NT2/D1 (cell line): Measurements from ENCODE around the gene TGM1.

Source experiments
- SUZ12 ChIP-seq: IDR thresholded peaks from 2 replicates; pipeline ENCODE4 v1.6.1; 2011; ENCODE audit not compliant: insufficient read length, insufficient read depth; ENCODE audit errors: extremely low read depth
- YY1 ChIP-seq: IDR thresholded peaks from 2 replicates; pipeline ENCODE4 v1.6.1; 2011; ENCODE audit not compliant: insufficient read length, insufficient read depth

DNA sequence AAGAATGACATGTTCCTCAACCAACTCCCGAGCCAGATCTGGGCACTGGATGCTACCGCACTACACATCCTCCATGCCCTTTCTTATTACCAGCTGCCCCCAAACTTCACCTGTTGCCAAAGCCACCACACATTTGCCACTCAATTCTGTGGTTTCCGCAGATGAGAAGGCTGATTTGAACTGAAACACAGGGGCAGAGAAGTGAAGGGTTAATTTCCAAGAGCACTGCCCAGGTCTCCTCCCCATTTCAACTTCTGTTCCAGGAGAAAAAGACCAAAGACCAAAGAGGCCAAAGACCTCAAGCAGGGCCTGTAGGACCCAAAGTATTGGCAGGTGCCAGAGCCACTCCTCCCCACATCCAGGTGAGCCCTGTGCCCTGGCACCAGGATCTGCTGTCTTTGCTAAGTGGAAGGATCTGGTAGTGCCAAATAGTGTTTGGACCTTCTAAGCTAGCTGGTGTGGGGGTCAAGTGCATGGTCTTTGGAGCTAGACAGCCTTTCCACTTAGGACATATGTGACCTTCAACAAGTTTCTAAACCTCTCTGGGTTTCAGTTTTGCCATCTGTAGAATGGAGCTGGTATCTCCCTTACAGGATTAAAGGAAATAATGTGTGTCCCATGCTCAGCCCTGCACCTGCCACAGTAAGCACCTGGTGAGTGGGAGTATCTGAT, 28.6 kb upstream of the TGM1 start:
- TF ChIP-seq SUZ12: no peak
- TF ChIP-seq YY1: no peak
